ENCODE measurements around the gene TUBGCP2.

GRCh38 chr10:133255323-133255722, 53.3 kb downstream of the TUBGCP2 start:
- TF ChIP-seq CTCF (conservative IDR thresholded peaks at IDR 0.05; ENCODE audit: low read depth, low read length) (no peak), EZH2 (IDR thresholded peaks at IDR 0.05; ENCODE audit: borderline replicate concordance, low read depth, low read length, poor library complexity, severe bottlenecking) (no peak)

All from A673 (cell line).